Measurements from ENCODE around the gene ARL9.

- TF ChIP-seq MZF1 (tag by site-specific recombination; IDR thresholded peaks at IDR 0.05; ENCODE audit: borderline replicate concordance) (no peak), ZNF426 (tag by site-specific recombination; IDR thresholded peaks at IDR 0.05) (no peak), CTCF (tag by site-specific recombination; IDR thresholded peaks at IDR 0.05) (no peak), ZNF544 (tag by site-specific recombination; IDR thresholded peaks at IDR 0.05) (no peak), ZNF121 (tag by site-specific recombination; IDR thresholded peaks at IDR 0.05) (no peak), ZNF792 (tag by site-specific recombination; IDR thresholded peaks at IDR 0.05) (no peak), ZNF777 (tag by site-specific recombination; IDR thresholded peaks at IDR 0.05; ENCODE audit: borderline replicate concordance) (no peak), ZNF324 (tag by site-specific recombination; IDR thresholded peaks at IDR 0.05) (no peak), ZNF776 (tag by site-specific recombination; IDR thresholded peaks at IDR 0.05; ENCODE audit: borderline replicate concordance) (no peak)
- TF ChIP-seq, protein P1, sequence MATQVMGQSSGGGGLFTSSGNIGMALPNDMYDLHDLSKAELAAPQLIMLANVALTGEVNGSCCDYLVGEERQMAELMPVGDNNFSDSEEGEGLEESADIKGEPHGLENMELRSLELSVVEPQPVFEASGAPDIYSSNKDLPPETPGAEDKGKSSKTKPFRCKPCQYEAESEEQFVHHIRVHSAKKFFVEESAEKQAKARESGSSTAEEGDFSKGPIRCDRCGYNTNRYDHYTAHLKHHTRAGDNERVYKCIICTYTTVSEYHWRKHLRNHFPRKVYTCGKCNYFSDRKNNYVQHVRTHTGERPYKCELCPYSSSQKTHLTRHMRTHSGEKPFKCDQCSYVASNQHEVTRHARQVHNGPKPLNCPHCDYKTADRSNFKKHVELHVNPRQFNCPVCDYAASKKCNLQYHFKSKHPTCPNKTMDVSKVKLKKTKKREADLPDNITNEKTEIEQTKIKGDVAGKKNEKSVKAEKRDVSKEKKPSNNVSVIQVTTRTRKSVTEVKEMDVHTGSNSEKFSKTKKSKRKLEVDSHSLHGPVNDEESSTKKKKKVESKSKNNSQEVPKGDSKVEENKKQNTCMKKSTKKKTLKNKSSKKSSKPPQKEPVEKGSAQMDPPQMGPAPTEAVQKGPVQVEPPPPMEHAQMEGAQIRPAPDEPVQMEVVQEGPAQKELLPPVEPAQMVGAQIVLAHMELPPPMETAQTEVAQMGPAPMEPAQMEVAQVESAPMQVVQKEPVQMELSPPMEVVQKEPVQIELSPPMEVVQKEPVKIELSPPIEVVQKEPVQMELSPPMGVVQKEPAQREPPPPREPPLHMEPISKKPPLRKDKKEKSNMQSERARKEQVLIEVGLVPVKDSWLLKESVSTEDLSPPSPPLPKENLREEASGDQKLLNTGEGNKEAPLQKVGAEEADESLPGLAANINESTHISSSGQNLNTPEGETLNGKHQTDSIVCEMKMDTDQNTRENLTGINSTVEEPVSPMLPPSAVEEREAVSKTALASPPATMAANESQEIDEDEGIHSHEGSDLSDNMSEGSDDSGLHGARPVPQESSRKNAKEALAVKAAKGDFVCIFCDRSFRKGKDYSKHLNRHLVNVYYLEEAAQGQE (tag by site-specific recombination; IDR thresholded peaks at IDR 0.05), result no peak
Measured at GRCh38 chr4:56477192-56477702, 28.3 kb upstream of the ARL9 start.

Measured in HEK293 (cell line).